Upper lobe of left lung (tissue), 6 donors: Measurements from ENCODE around the gene GPR137B. TPM values are rescaled to one million over a fixed set of nuclear protein-coding genes. Genes with fewer than 3 reads are reported as not detected.

ENCODE experiments used
- ATAC-seq, 2 donors: fragments of 200-7000 bp; cut with Tn5 transposase; one replicate each; pipeline ENCODE4 v1.9.1; 2022; ENCODE audit warnings: mild to moderate bottlenecking in 2 of 2, moderate library complexity in 2 of 2; ENCODE audit not compliant: low FRiP score in 2 of 2
- DNase-seq, 2 donors: peaks; one replicate each; pipeline ENCODE4 v3.0.0-alpha.2; 2019 to 2020
- H3K27ac ChIP-seq, 4 donors: fragments of 200-600 bp; sonication (generic); one replicate each; pipeline ENCODE4 v1.5.1; 2016 to 2019
- H3K27me3 ChIP-seq, 4 donors: fragments of 200-600 bp; sonication (generic); one replicate each; pipeline ENCODE4 v1.5.1; 2017 to 2019
- H3K36me3 ChIP-seq, 4 donors: fragments of 200-600 bp; sonication (generic); one replicate each; pipeline ENCODE4 v1.5.1; 2016 to 2019
- H3K4me1 ChIP-seq, 4 donors: fragments of 200-600 bp; sonication (generic); one replicate each; pipeline ENCODE4 v1.5.1; 2018 to 2019
- H3K4me3 ChIP-seq, 4 donors: fragments of 200-600 bp; sonication (generic); one replicate each; pipeline ENCODE4 v1.5.1; 2017 to 2019; ENCODE audit warnings: mild to moderate bottlenecking in 2 of 4, moderate library complexity in 1 of 4
- H3K9me3 ChIP-seq, 4 donors: fragments of 200-600 bp; sonication (generic); one replicate each; pipeline ENCODE4 v1.5.1; 2018 to 2019
- EP300 ChIP-seq, 4 donors: sonication (generic); formaldehyde crosslinking; IDR thresholded peaks; one replicate each; pipeline ENCODE4 v1.5.1; 2017; ENCODE audit warnings: antibody characterized with exemption in 4 of 4, control low read depth in 2 of 4
- POLR2A ChIP-seq, 4 donors: fragments of 450-650 bp; IDR thresholded peaks; one replicate each; pipeline ENCODE4 v1.5.1; 2016 to 2017; ENCODE audit warnings: antibody characterized with exemption in 4 of 4, mild to moderate bottlenecking in 2 of 4
- POLR2AphosphoS5 ChIP-seq, 2 donors: sonication (generic); formaldehyde crosslinking; IDR thresholded peaks; one replicate each; pipeline ENCODE4 v1.5.1; 2017; ENCODE audit warnings: antibody characterized with exemption in 2 of 2
- WGBS, 2 donors: methylation state at CpG; one replicate each; pipeline ENCODE4 v1.1.5; 2017 to 2018; 5-methylcytosine and 5-hydroxymethylcytosine counted together
- total RNA-seq, 6 donors: library from RNA; depleted of rRNA in 4 of 6; stranded (reverse); fragments of >200 nt in 4 of 6; gene quantifications; one replicate each; pipeline versions ENCODE4 v1.1.0 to v1.2.1, GENCODE V29; 2016 to 2021
- TF ChIP-seq, protein P1 (sequence below), 6 experiments: fragments of 450-650 bp in 4 of 6; fragments of 200-600 bp in 2 of 6; sonication (generic) in 2 of 6; IDR thresholded peaks; one replicate each; pipeline ENCODE4 v1.5.1; 2016 to 2019; ENCODE audit warnings: antibody characterized with exemption in 6 of 6
- donor health status: DM: no; HTN: no; CAD: no; lungs with moderate emphysema.
- donor health status: DM: no; HTN: yes; CAD: no; lungs with severe emphysema.

GPR137B gene
- total RNA-seq, 6 donors from 2014 or later, result 14.0 to 31.8 (median 26.9) TPM

DNA sequence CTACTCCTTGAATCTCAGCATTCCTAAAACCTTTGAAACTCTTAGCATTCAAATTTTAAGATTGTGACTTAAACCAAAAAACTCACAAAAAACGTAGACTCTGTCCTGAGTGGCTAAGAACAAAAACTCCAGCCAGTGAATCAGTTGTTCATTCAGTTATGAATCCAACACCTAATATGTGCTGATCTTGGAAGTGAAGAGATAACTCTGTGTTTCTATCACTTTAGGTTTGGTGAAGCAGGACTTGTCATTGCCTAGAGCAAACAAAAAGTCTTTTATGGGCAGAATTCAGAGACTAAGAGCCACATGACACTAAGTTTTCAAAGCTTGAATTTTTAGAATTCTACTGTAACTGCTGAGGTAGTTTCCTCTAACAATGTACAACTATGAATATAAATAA is 10.4 kb upstream of the GPR137B start:
- Histone ChIP-seq H3K27me3 (no peaks in the 10 kb centered on the region), H3K9me3 (no peaks in the 10 kb centered on the region), H3K4me3 (no peak overlapping the region), H3K4me1 (no peaks in the 10 kb centered on the region), H3K36me3 (no peaks in the 10 kb centered on the region), H3K27ac (no peak overlapping the region)
- no peak for ATAC-seq
- TF ChIP-seq, protein P1, sequence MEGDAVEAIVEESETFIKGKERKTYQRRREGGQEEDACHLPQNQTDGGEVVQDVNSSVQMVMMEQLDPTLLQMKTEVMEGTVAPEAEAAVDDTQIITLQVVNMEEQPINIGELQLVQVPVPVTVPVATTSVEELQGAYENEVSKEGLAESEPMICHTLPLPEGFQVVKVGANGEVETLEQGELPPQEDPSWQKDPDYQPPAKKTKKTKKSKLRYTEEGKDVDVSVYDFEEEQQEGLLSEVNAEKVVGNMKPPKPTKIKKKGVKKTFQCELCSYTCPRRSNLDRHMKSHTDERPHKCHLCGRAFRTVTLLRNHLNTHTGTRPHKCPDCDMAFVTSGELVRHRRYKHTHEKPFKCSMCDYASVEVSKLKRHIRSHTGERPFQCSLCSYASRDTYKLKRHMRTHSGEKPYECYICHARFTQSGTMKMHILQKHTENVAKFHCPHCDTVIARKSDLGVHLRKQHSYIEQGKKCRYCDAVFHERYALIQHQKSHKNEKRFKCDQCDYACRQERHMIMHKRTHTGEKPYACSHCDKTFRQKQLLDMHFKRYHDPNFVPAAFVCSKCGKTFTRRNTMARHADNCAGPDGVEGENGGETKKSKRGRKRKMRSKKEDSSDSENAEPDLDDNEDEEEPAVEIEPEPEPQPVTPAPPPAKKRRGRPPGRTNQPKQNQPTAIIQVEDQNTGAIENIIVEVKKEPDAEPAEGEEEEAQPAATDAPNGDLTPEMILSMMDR (IDR thresholded peaks at IDR 0.05), result no peak
- no peak for TF ChIP-seq EP300 (IDR thresholded peaks at IDR 0.05)
- TF ChIP-seq POLR2A (IDR thresholded peaks at IDR 0.05), result no peak
- no peak for TF ChIP-seq POLR2AphosphoS5 (IDR thresholded peaks at IDR 0.05)
- no peak for DNase-seq
- WGBS, 2 donors, result 72 to 84% methylated on average over 1 of the region's 1 CpG

- H3K27me3 ChIP-seq, result no peaks in the 10 kb centered on the region
- H3K27ac ChIP-seq, result no peak overlapping the region
- no peak for DNase-seq
- H3K4me1 ChIP-seq, result no peaks in the 10 kb centered on the region
- H3K4me3 ChIP-seq, result no peak overlapping the region
- no peak for ATAC-seq
- WGBS, 2 donors, result 71 to 78% methylated on average over 5 of the region's 5 CpGs
- H3K36me3 ChIP-seq, result no peaks in the 10 kb centered on the region
- TF ChIP-seq, protein P1 (IDR thresholded peaks at IDR 0.05), result no peak
- TF ChIP-seq EP300 (IDR thresholded peaks at IDR 0.05), result no peak
- no peak for TF ChIP-seq POLR2AphosphoS5 (IDR thresholded peaks at IDR 0.05)
- no peaks in the 10 kb centered on the region for H3K9me3 ChIP-seq
These were observed 9.8 kb upstream of the GPR137B start for GRCh38 chr1:236132420-236133046.

DNA sequence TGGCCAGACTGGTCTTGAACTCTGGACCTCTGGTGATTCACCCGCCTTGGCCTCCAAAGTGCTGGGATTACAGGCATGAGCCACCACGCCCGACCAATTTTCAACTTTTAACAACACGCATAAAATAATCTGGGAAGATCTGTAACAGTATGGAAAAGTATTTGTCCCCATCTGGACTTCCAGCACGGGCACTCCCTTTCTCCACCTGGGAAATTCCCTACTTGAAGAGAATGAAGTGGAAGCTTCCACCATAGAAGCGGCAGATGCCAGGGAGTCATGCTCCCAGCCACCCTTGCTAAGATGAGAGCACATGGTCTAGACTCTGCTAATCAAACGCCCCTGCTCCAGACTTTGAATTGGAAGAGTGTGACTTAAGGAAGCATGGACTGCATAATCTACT is 9.0 kb upstream of the GPR137B start:
- ATAC-seq (no peak), DNase-seq (no peak)
- H3K27me3 ChIP-seq, result no peaks in the 10 kb centered on the region
- no peaks in the 10 kb centered on the region for H3K9me3 ChIP-seq
- H3K4me1 ChIP-seq, result no peaks in the 10 kb centered on the region
- no peak overlapping the region for H3K4me3 ChIP-seq
- H3K27ac ChIP-seq, result no peak overlapping the region
- WGBS, 2 donors, result 76 to 88% methylated on average over 7 of the region's 7 CpGs
- TF ChIP-seq, protein P1 (IDR thresholded peaks at IDR 0.05), result no peak
- TF ChIP-seq POLR2AphosphoS5 (IDR thresholded peaks at IDR 0.05), result no peak
- TF ChIP-seq POLR2A (IDR thresholded peaks at IDR 0.05), result no peak
- no peak for TF ChIP-seq EP300 (IDR thresholded peaks at IDR 0.05)
- no peaks in the 10 kb centered on the region for H3K36me3 ChIP-seq

DNA sequence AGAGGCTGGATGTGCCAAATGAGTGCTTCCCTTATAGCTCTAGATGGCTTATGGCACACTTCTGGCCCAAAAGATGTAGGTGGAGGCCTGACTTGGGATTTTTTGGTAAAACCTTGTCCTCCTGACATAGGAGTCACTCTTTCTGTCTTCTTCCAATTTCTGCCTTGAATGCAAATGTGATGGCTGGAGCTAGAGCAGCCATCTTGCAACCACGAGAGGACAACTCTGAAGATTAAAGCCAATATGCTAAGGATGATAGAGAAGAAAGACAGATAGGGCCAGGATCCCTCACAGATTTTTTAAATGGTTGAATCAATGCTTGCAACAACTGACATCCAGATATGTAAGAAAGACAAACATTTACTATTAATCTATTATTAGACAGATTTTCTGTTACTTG is 8.5 kb upstream of the GPR137B start:
- TF ChIP-seq, protein P1 (IDR thresholded peaks at IDR 0.05), result no peak
- TF ChIP-seq EP300 (IDR thresholded peaks at IDR 0.05) (no peak), POLR2A (IDR thresholded peaks at IDR 0.05) (no peak), POLR2AphosphoS5 (IDR thresholded peaks at IDR 0.05) (no peak)
- no peaks in the 10 kb centered on the region for H3K4me1 ChIP-seq
- no peaks in the 10 kb centered on the region for H3K9me3 ChIP-seq
- no peak for ATAC-seq
- H3K36me3 ChIP-seq, result no peaks in the 10 kb centered on the region
- no peak overlapping the region for H3K27ac ChIP-seq
- no peaks in the 10 kb centered on the region for H3K27me3 ChIP-seq
- no peak overlapping the region for H3K4me3 ChIP-seq
- WGBS, 2 donors, result 89 to 95% methylated on average over 1 of the region's 1 CpG
- no peak for DNase-seq

DNA sequence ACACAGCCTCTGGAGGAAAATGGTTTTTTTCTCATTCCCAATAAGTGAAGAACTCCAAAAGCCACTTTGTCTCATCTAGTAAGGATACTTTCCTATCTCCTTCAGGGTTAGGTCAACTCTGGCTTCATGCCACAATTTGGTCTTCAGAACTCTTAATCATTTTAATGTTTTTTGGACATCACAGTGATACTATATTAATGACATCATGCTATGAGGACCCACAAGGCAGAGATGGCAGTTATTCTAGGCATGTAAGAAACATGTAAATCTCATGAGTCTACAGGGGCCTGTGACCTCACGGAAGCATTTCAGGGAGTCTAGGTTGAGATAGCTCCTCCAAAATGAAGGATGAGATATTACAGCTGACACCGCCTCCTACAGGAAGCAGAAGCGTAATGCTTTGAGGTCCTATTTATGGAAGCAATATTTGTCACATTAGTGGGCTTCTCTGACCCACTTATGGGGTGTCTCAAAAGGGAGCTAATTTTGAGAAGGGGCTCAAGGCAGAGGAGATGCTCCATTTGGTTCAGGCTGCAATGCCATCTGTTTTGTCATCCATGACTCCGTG is 5.0 kb upstream of the GPR137B start:
- H3K27me3 ChIP-seq, result peaks cover 0 to 9% (median 0%) of the 10 kb centered on the region in 4 donors
- DNase-seq (no peak), ATAC-seq (no peak)
- H3K4me1 ChIP-seq, result peaks cover 7 to 16% (median 9%) of the 10 kb centered on the region in 4 donors
- TF ChIP-seq POLR2A (IDR thresholded peaks at IDR 0.05) (no peak), EP300 (IDR thresholded peaks at IDR 0.05) (no peak), POLR2AphosphoS5 (IDR thresholded peaks at IDR 0.05) (no peak)
- TF ChIP-seq, protein P1 (IDR thresholded peaks at IDR 0.05), result no peak
- no peak overlapping the region for H3K4me3 ChIP-seq
- WGBS, 2 donors, result 86% methylated on average over 4 of the region's 4 CpGs
- no peaks in the 10 kb centered on the region for H3K36me3 ChIP-seq
- H3K9me3 ChIP-seq, result no peaks in the 10 kb centered on the region
- H3K27ac ChIP-seq, result no peak overlapping the region
